Hematopoietic multipotent progenitor cell treated with erythropoietin and hydrocortisone succinate and interleukin-3 and kit ligand, for 4 days (in vitro differentiated cells): ENCODE results near the gene CKMT1A.
"Not testable (repeated sequence)": the region's sequence is repeated elsewhere in the genome, so short reads cannot be mapped to it uniquely, and the experiment has no call there.

ENCODE experiments used
- DNase-seq: peaks from one replicate; pipeline ENCODE4 v3.0.0-alpha.2; 2015

CKMT1A gene

DNA sequence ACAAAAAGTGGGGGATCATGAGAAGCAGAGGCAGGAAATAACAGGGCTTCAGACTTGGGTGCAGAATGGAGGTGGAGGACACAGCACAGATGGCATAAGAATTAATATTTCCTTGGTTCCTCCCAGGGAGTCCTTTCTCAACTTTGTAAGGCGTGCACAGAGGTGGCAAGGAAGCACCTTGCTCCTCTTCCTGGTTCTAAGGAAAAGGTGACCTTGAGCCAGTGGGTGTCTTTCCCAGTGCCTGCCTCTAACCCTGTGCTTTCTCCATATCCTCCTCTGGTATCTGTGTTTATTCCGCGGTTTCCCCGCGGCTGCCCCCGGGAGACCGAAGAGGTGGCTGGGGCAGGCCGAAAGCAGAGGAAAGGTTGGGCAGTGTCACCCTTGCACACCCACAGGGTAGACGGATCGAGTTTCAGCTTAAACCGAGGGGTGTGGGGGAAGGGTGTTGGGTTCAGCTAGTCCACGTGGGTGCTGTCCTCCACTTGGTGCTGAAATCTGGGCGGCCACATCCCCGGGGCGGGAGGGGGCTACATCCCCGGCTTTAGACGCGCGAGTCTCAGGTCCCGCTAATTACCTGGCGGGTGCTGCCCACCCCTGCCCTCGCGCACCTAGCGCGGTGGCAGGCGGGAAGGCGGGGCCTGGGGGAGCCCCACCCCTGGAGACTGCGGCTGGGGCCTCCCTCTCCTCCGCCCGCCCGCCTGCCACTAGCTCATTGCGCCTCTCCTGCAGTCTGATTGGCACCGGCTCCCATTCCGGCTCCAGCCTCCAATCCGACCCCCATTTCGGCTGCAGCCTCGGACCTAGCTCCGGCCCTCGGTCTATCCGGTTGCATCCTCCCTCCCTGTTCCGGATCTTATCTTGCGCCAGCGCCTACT, at the start of gene CKMT1A:
CKMT1A (plus strand) TSS at position 712 of the 875 bp plus-strand sequence. CDS start 192 bp downstream, outside the sequence.
- not testable (repeated sequence) for DNase-seq

DNA sequence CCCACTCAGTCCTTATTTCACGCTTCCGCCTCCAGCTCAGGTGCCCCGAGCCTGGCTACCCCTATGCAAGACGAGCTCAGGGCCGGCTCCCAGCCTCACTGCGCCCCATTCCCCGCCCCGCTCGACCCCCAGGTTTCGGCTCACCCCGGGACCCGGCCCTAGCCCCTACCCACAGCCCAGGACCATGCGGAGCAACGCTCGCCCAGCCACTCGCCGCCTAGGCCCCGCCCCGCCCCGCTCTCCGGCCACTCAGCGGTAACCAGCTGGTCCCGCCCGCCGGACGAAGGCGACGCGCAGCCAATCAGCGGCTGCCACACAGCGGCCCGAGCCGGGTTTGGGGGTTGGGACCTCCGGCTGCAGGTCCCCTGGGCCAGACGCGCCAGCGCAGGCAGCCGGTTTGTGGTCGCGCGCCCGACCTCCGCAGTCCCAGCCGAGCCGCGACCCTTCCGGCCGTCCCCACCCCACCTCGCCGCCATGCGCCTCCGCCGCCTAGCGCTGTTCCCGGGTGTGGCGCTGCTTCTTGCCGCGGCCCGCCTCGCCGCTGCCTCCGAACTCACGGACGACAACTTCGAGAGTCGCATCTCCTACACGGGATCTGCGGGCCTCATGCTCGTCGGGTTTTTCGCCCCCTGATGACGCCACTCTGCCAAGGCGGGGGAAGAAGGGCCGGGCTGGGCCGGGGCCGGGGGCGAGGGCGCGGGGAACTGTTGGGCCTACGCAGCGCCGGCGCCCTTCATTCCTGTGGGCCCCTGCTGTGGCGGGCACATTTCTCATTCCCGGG, 44.8 kb upstream of the CKMT1A start, which contains the start of gene CATSPER2:
CATSPER2 (minus strand) TSS at position 196 of the 781 bp plus-strand sequence. CDS start 783 bp downstream, outside the sequence.
- no peak for DNase-seq

- DNase-seq = not testable (repeated sequence)
Measured at GRCh38 chr15:43649430-43649926, 44.2 kb upstream of the CKMT1A start.

DNA sequence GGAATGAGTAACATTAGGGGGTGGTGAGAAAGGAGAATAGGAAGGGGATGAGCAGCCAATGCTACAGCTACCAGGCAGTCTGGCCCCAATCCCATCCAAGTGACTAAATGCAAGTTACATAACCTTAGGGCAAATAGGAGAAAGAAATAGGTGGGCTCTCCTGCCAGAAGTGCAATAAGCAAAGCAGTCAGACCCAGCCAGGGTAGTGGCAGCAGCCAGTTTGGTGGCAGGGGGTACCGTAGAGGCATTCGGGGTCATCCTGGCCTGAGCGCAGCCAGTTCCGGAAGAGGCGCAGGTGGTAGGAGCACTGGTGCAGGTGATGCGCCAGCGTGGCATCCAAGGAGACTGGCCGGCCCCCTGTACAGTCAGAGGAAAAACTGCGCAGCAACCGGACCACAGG, 33.9 kb upstream of the CKMT1A start:
- DNase-seq = not testable (repeated sequence)

- DNase-seq = not testable (repeated sequence)
Measured at GRCh38 chr15:43662293-43662692, 31.4 kb upstream of the CKMT1A start.

- DNase-seq = not testable (repeated sequence)
Measured at GRCh38 chr15:43663333-43663732, 30.3 kb upstream of the CKMT1A start.

DNA sequence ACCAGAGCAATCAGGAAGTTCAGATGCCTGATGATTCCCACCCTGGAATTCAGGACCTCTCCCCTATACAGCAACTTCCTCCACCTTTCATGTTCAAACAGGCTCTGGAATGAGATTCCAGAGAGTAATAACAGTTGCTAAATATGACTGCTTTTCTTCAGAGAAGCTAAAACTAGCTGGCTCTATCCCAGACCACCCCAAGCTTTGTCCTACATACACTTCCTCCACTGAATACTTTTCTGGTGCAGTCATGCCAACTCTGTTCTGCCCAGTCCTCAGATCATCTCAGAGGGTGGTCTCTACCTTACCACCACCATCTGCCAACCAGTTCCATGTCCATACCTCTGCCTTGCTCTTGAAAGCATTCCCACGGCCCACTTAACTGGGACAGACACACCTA, 27.5 kb upstream of the CKMT1A start:
- not testable (repeated sequence) for DNase-seq

DNA sequence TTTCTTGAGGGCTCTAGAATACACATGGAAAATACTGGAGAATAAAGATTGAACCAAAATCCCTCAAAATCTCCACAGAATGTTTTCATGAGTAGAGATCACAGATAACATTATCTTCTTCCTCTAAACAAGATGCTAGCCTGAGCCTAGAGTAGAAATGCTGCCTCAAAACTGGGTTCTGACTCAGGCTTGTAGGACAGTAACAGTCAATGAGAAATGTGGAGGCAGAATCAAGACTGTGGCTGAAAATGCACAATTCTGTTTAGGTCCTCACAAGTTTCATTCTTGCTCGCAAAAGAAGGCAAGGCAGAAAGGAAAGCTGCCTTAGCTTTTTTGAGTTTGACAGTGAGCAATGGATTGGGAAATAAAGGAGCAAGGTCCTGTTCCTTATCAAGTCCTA, 19.5 kb upstream of the CKMT1A start:
- not testable (repeated sequence) for DNase-seq

DNA sequence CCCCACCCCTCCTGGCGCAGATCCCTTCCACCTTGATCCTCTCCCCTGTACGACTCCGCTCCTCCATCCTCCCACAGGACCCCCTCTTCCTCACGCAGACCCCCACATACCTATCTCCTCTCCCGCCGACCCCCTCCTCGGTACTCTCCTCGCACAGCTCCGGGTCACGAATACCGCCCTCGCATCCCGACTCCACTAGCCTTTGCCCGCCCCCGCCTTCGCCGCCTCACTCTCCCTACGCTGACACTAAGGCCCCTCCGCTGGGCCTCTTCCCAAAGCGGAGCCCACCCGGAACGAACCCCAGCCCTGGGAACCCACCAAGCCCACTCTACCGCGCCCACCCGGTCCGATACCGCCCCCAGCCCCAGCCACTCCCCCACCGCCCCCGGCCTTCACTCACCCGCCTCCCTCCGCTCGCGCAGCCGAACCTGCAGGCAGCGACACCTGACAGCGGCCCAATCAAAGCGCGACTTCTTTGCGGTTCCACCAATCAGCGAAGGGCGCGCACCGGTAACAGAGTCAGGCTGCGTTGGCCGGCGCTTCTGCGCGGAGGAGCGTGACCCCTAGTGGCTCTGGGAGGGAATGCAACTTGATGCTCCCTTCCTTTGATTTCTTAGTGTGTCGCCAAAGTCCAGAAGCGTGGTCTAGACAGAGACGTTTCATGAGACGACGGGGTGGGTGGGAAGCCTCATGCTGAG, 3.9 kb upstream of the CKMT1A start:
- not testable (repeated sequence) for DNase-seq

DNA sequence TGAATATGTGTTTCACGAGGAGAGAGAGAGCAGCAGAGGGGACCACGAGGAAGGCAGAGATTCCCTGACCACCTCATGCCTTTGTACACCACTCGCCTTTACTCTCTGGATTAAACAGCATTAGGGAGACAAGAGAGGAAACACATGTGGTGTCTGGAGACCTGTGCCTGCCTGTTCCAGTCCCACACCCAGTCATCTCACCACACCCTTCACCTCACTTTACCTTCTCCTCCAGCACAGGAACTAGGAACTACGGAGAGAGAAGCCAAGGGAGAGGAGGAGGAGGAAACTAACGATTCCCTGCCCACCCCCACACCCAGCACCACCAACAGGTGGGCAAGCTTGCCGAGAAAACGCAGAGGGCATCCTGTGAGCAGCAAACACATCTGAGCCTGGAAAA, 980 bp upstream of the CKMT1A start:
- not testable (repeated sequence) for DNase-seq

DNA sequence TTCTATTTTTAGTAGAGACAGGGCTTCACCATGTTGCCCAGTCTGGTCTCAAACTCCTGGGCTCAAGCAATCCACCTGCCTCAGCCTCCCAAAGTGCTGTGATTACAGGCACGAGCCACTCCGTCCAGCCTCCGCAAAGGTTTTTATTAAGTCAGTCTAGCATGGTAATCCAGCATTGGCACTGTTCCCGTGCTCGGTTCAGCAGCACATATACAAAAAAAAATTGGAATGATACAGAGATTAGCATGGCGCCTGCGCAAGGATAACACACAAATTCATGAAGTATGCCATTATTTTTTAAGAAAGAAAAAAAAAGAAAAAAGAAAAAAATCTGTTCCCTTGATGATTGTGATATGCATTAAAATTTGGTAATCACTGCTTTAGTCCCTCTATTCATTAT, 8.5 kb downstream of the CKMT1A start:
- no peak for DNase-seq

- DNase-seq = no peak
Measured at GRCh38 chr15:43702701-43703424, 9.2 kb downstream of the CKMT1A start.

DNA sequence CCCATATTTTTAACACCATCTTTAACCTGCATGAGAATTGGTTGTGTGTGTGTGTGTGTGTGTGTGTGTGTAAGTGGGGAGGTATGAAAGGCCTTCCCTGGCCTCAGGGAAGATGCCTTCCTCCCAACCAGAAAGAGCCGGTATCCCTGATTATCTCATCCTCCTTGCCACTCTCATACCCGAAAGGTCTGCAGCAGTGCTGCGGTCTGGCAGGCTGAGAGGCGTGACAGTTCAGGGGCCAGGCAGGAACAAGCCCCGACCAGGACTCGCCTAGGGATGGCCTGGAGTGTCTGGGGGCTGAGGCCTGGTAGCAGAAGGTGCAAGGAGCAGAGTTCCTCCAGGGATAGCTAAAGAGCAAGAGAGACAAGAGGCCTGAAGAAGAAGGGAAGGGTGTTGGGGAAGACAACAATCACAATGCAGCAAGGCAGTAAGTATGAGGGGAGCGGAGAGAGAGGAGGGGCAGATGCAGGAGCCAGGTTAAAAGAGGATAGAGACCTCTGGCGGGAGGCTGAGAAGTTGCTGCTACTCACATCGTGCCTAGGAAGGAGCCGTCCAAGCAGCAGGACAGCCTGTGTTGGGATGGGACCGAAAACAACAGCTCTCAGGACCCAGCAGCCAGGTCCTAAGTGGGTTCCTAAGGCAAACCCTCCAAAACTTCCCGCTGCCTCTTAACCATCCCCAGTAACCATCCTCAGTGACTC, 16.9 kb downstream of the CKMT1A start:
- not testable (repeated sequence) for DNase-seq

- DNase-seq = no peak
Measured at GRCh38 chr15:43723151-43723550, 29.5 kb downstream of the CKMT1A start.

- DNase-seq = not testable (repeated sequence)
Measured at GRCh38 chr15:43726306-43726705, 32.6 kb downstream of the CKMT1A start.

GRCh38 chr15:43728053-43728725, 34.5 kb downstream of the CKMT1A start:
- not testable (repeated sequence) for DNase-seq

GRCh38 chr15:43735416-43735815, 41.8 kb downstream of the CKMT1A start:
- DNase-seq = no peak

- peak; percentile 96 for DNase-seq
Measured at GRCh38 chr15:43746245-43746902, 52.7 kb downstream of the CKMT1A start, which contains the start of gene PDIA3. Gene PDIA3, plus strand, starts transcription at chr15:43746438. Its CDS starts 102 bp downstream, at chr15:43746540.

GRCh38 chr15:43746903-43747309, 53.2 kb downstream of the CKMT1A start:
- DNase-seq = peak; percentile 73

- peak; percentile 64 for DNase-seq
Measured at GRCh38 chr15:43748376-43748775, 54.7 kb downstream of the CKMT1A start.
